CD14-positive monocyte (primary cell): ENCODE measurements around the gene MAP7. TPM values are rescaled to one million over a fixed set of nuclear protein-coding genes. Genes with fewer than 3 reads are reported as not detected.

Experiments
- DNase-seq, 3 donors: peaks; one replicate each; pipeline ENCODE4 v3.0.0-alpha.2; 2011 to 2022
- H2AFZ ChIP-seq: 2 replicates; pipeline ENCODE4 v1.6.0; 2012; ENCODE audit warnings: mild to moderate bottlenecking, low read depth, low read length, inconsistent platforms; ENCODE audit not compliant: insufficient read depth, poor library complexity, severe bottlenecking
- H3K27ac ChIP-seq, 2 donors: 1 replicate in 1 of 2; 2 replicates in 1 of 2; pipeline ENCODE4 v1.5.1; 2012 to 2013; ENCODE audit warnings: low read length in 2 of 2, control low read depth in 1 of 2, inconsistent platforms in 1 of 2, low read depth in 1 of 2, mild to moderate bottlenecking in 1 of 2
- H3K27me3 ChIP-seq, 2 donors: one replicate each; pipeline versions ENCODE4 v1.6.0 to v1.6.1; 2011 to 2013; ENCODE audit warnings: low read length in 2 of 2; ENCODE audit not compliant: control insufficient read depth in 2 of 2, insufficient read depth in 2 of 2
- H3K36me3 ChIP-seq, 2 donors: replicated peaks in 1 of 2; 1 replicate in 1 of 2; 2 replicates in 1 of 2; pipeline versions ENCODE4 v1.5.1 to v1.6.1; 2012 to 2013; ENCODE audit warnings: low read length in 2 of 2, control low read depth in 1 of 2, inconsistent platforms in 1 of 2, mild to moderate bottlenecking in 1 of 2; ENCODE audit not compliant: insufficient read depth in 2 of 2, control insufficient read depth in 1 of 2
- H3K4me1 ChIP-seq, 2 donors: 1 replicate in 1 of 2; 2 replicates in 1 of 2; pipeline versions ENCODE4 v1.5.1 to v1.6.1; 2012 to 2013; ENCODE audit warnings: low read length in 2 of 2, control low read depth in 1 of 2, inconsistent platforms in 1 of 2, mild to moderate bottlenecking in 1 of 2, moderate library complexity in 1 of 2; ENCODE audit not compliant: insufficient read depth in 2 of 2, control insufficient read depth in 1 of 2
- H3K4me2 ChIP-seq: replicated peaks from 2 replicates; pipeline ENCODE3; 2012; ENCODE audit warnings: low read length, moderate library complexity, mild to moderate bottlenecking; ENCODE audit not compliant: poor library complexity, severe bottlenecking; ENCODE audit errors: extremely low read depth
- H3K4me3 ChIP-seq, 3 experiments: fragments of 200-600 bp in 1 of 3; sonication (generic) in 1 of 3; replicated peaks in 1 of 3; 1 replicate in 2 of 3; 2 replicates in 1 of 3; pipeline ENCODE4 v1.5.1; 2011 to 2013; ENCODE audit warnings: low read length in 3 of 3, mild to moderate bottlenecking in 3 of 3, control low read depth in 2 of 3, low read depth in 2 of 3, inconsistent platforms in 1 of 3, moderate library complexity in 1 of 3
- H3K79me2 ChIP-seq: 2 replicates; pipeline ENCODE4 v1.6.0; 2012; ENCODE audit warnings: mild to moderate bottlenecking, control low read depth, inconsistent platforms, low read length, moderate library complexity; ENCODE audit not compliant: insufficient read depth
- H3K9ac ChIP-seq: 2 replicates; pipeline ENCODE4 v1.6.0; 2017; ENCODE audit warnings: low read length, mild to moderate bottlenecking; ENCODE audit not compliant: insufficient read depth, poor library complexity, severe bottlenecking
- H3K9me3 ChIP-seq, 2 donors: replicated peaks in 1 of 2; 1 replicate in 1 of 2; 2 replicates in 1 of 2; pipeline versions ENCODE4 v1.5.1 to v1.6.1; 2012 to 2013; ENCODE audit warnings: low read length in 2 of 2, control low read depth in 1 of 2; ENCODE audit not compliant: control insufficient read depth in 1 of 2, insufficient read depth in 1 of 2
- H4K20me1 ChIP-seq: 2 replicates; pipeline ENCODE4 v1.6.0; 2012; ENCODE audit warnings: mild to moderate bottlenecking, low read length, control low read depth, moderate library complexity; ENCODE audit not compliant: insufficient read depth
- H3K27ac Mint-ChIP-seq, 7 donors: one replicate each; pipeline ENCODE4 v1.8.0; 2020; ENCODE audit warnings: mild to moderate bottlenecking in 7 of 7, mixed read lengths in 7 of 7, moderate library complexity in 6 of 7, inconsistent platforms in 2 of 7
- H3K27me3 Mint-ChIP-seq, 3 donors: one replicate each; pipeline ENCODE4 v1.8.0; 2021 to 2022; ENCODE audit warnings: low read depth in 3 of 3, mild to moderate bottlenecking in 3 of 3, mixed read lengths in 3 of 3, moderate library complexity in 3 of 3, inconsistent platforms in 1 of 3
- H3K36me3 Mint-ChIP-seq, 2 donors: one replicate each; pipeline ENCODE4 v1.8.0; 2020; ENCODE audit warnings: mixed read lengths in 2 of 2, inconsistent platforms in 1 of 2, mild to moderate bottlenecking in 1 of 2
- H3K4me1 Mint-ChIP-seq: one replicate; pipeline ENCODE4 v1.8.0; 2020; ENCODE audit warnings: mild to moderate bottlenecking, mixed read lengths
- H3K4me3 Mint-ChIP-seq, 2 donors: one replicate each; pipeline ENCODE4 v1.8.0; 2020; ENCODE audit warnings: mild to moderate bottlenecking in 2 of 2, mixed read lengths in 2 of 2, moderate library complexity in 1 of 2
- H3K9me3 Mint-ChIP-seq, 7 donors: one replicate each; pipeline ENCODE4 v1.8.0; 2020 to 2022; ENCODE audit warnings: mixed read lengths in 7 of 7, mild to moderate bottlenecking in 6 of 7, moderate library complexity in 6 of 7, inconsistent platforms in 2 of 7
- CTCF ChIP-seq: fragments of 200-600 bp; IDR thresholded peaks from one replicate; pipeline ENCODE4 v1.8.0; 2022; ENCODE audit warnings: antibody characterized with exemption, mild to moderate bottlenecking
- WGBS: methylation state at CpG from one replicate; pipeline ENCODE4 v1.1.5; 2013; ENCODE audit warnings: missing lambda C conversion rate; ENCODE audit not compliant: insufficient coverage; 5-methylcytosine and 5-hydroxymethylcytosine counted together
- intact Hi-C, 2 donors: fragments of 100-400 bp; cut with micrococcal nuclease; formaldehyde crosslinking; loops; one replicate each; pipeline versions ENCODE4 v1.15.0 to v1.15.1; 2023
- polyA plus RNA-seq, 3 donors: library from polyadenylated mRNA; depleted of rRNA in 1 of 3; unstranded in 2 of 3; stranded (reverse) in 1 of 3; fragments of 300-500 nt in 2 of 3; fragments of >200 nt in 1 of 3; fragmentation: Illumina TruSeq in 2 of 3; gene quantifications; 1 replicate in 2 of 3; 2 replicates in 1 of 3; pipeline ENCODE4 v1.2.3, GENCODE V29; 2012 to 2021

The MAP7 gene
- polyA plus RNA-seq, 3 donors, result 0.67 to 1.6 (median 1.2) TPM

DNA sequence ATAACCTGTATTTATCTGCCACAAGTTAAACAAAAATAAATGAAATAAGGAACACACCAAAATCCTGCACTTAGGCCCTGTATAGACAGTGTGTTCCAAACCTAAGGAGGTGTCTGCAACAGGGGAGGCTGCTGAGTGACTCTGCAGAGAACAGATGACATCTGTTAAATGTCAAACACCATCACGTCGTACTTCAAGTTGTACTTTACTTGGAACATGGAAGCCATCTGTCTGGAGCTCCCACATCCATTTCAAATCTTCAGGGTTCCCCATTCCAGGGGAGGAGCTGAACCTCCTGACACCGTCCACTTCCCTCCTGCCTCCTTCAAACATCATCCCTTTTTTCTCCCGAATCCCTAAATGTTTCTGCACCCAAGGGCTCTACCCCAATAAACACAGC, 1.8 kb upstream of the MAP7 start:
- H3K27ac Mint-ChIP-seq, result no peak overlapping the region

GRCh38 chr6:136551103-136551502, 881 bp upstream of the MAP7 start:
- Mint-ChIP-seq H3K36me3 (peaks cover 18 to 24% of the 10 kb centered on the region in 2 donors), H3K4me3 (peak overlapping the region; percentile 66 to 74), H3K4me1 (peaks cover 13% of the 10 kb centered on the region), H3K27me3 (peaks cover 34 to 41% (median 35%) of the 10 kb centered on the region in 3 donors), H3K27ac (no peak overlapping the region), H3K9me3 (peaks cover 0 to 8% (median 0%) of the 10 kb centered on the region in 7 donors)
- 52% methylated on average over 6 of the region's 8 CpGs for WGBS
- Histone ChIP-seq H3K9ac (no peak overlapping the region), H3K27me3 (peaks cover 23 to 37% of the 10 kb centered on the region in 2 donors), H3K4me2 (no peak overlapping the region), H3K79me2 (no peaks in the 10 kb centered on the region), H4K20me1 (no peaks in the 10 kb centered on the region), H2AFZ (no peak overlapping the region), H3K9me3 (no peaks in the 10 kb centered on the region), H3K27ac (no peak overlapping the region), H3K4me3 (no peak overlapping the region), H3K4me1 (peaks cover 15 to 16% of the 10 kb centered on the region in 2 donors), H3K36me3 (peaks cover 6 to 18% of the 10 kb centered on the region in 2 donors)
- TF ChIP-seq CTCF, result no peak
- DNase-seq, result no peak
- intact Hi-C loops, result no loop called here

More for the DNA sequence above, 1.8 kb upstream of the MAP7 start:
- peaks cover 0 to 8% (median 0%) of the 10 kb centered on the region in 7 donors for H3K9me3 Mint-ChIP-seq
- peaks cover 33 to 41% (median 34%) of the 10 kb centered on the region in 3 donors for H3K27me3 Mint-ChIP-seq
- Histone ChIP-seq H2AFZ (no peak overlapping the region), H3K27me3 (peaks cover 23 to 37% of the 10 kb centered on the region in 2 donors), H3K9ac (no peak overlapping the region), H4K20me1 (no peaks in the 10 kb centered on the region), H3K9me3 (no peaks in the 10 kb centered on the region), H3K4me2 (no peak overlapping the region), H3K27ac (no peak overlapping the region), H3K79me2 (no peaks in the 10 kb centered on the region), H3K4me3 (no peak overlapping the region), H3K4me1 (peaks cover 15 to 16% of the 10 kb centered on the region in 2 donors), H3K36me3 (peaks cover 10 to 28% of the 10 kb centered on the region in 2 donors)
- TF ChIP-seq CTCF, result no peak
- H3K36me3 Mint-ChIP-seq, result peaks cover 28 to 33% of the 10 kb centered on the region in 2 donors
- peaks cover 13% of the 10 kb centered on the region for H3K4me1 Mint-ChIP-seq
- WGBS, result 83% methylated on average over 3 of the region's 4 CpGs
- peak overlapping the region in 1 of 2 donors; percentile 74 for H3K4me3 Mint-ChIP-seq
- intact Hi-C loops, result no loop called here
- DNase-seq, result no peak
